PFSK-1 (cell line): ENCODE measurements around the gene STPG4.

Experiments used
- FOXP2 ChIP-seq: optimal IDR thresholded peaks from 2 replicates; pipeline ENCODE3; 2011; ENCODE audit warnings: borderline replicate concordance, control low read depth, inconsistent platforms; ENCODE audit not compliant: insufficient read depth; ENCODE audit errors: extremely low read length, extremely low read depth
- POLR2AphosphoS5 ChIP-seq: IDR thresholded peaks from 2 replicates; pipeline ENCODE4 v1.6.1; 2012; ENCODE audit warnings: low read depth, mild to moderate bottlenecking, control low read depth, low read length, moderate library complexity
- REST ChIP-seq, 2 experiments: IDR thresholded peaks; 2 replicates each; pipeline versions ENCODE4 v1.6.1 to v1.8.0; 2011 to 2012; ENCODE audit warnings: low read depth in 2 of 2, low read length in 2 of 2, control low read depth in 1 of 2, inconsistent platforms in 1 of 2, mild to moderate bottlenecking in 1 of 2, moderate library complexity in 1 of 2; ENCODE audit not compliant: insufficient read depth in 1 of 2
- SIN3A ChIP-seq: IDR thresholded peaks from 2 replicates; pipeline ENCODE4 v1.6.1; 2012; ENCODE audit warnings: mild to moderate bottlenecking, low read length, moderate library complexity, borderline replicate concordance; ENCODE audit not compliant: insufficient read depth
- TAF1 ChIP-seq: IDR thresholded peaks from 2 replicates; pipeline ENCODE4 v1.6.1; 2012; ENCODE audit warnings: low read length, control low read depth, borderline replicate concordance; ENCODE audit not compliant: insufficient read depth

The STPG4 gene

GRCh38 chr2:47190188-47190881, 35.2 kb upstream of the STPG4 start:
- TF ChIP-seq FOXP2 (no peak), POLR2AphosphoS5 (no peak), SIN3A (no peak), REST (IDR thresholded peaks at IDR 0.05; ENCODE audit: insufficient read depth in 1 of 2, low read depth in 2 of 2, low read length in 2 of 2) (no peak), TAF1 (no peak)

GRCh38 chr2:47189635-47190034, 34.5 kb upstream of the STPG4 start:
- TF ChIP-seq TAF1 = no peak
- no peak for TF ChIP-seq SIN3A
- TF ChIP-seq FOXP2 = no peak
- no peak for TF ChIP-seq REST (IDR thresholded peaks at IDR 0.05; ENCODE audit: insufficient read depth in 1 of 2, low read depth in 2 of 2, low read length in 2 of 2)
- no peak for TF ChIP-seq POLR2AphosphoS5

GRCh38 chr2:47187069-47187468, 32.0 kb upstream of the STPG4 start:
- TF ChIP-seq REST (IDR thresholded peaks at IDR 0.05; ENCODE audit: insufficient read depth in 1 of 2, low read depth in 2 of 2, low read length in 2 of 2) (no peak), POLR2AphosphoS5 (no peak), TAF1 (no peak), SIN3A (no peak), FOXP2 (no peak)

GRCh38 chr2:47186351-47186750, 31.2 kb upstream of the STPG4 start:
- TF ChIP-seq POLR2AphosphoS5 (no peak), REST (IDR thresholded peaks at IDR 0.05; ENCODE audit: insufficient read depth in 1 of 2, low read depth in 2 of 2, low read length in 2 of 2) (no peak), SIN3A (no peak), FOXP2 (no peak), TAF1 (no peak)

GRCh38 chr2:47181176-47181575, 26.1 kb upstream of the STPG4 start:
- TF ChIP-seq TAF1 = no peak
- no peak for TF ChIP-seq FOXP2
- no peak for TF ChIP-seq SIN3A
- no peak for TF ChIP-seq REST (IDR thresholded peaks at IDR 0.05; ENCODE audit: insufficient read depth in 1 of 2, low read depth in 2 of 2, low read length in 2 of 2)
- TF ChIP-seq POLR2AphosphoS5 = no peak
